SH-SY5Y (cell line): ENCODE data around the gene STAB2.

ENCODE experiments used
- GATA2 ChIP-seq: IDR thresholded peaks from 2 replicates; pipeline ENCODE4 v1.6.1; 2011; ENCODE audit warnings: mild to moderate bottlenecking, low read depth, low read length
- GATA3 ChIP-seq: IDR thresholded peaks from 2 replicates; pipeline ENCODE4 v1.6.1; 2011; ENCODE audit warnings: low read depth, mild to moderate bottlenecking, low read length, moderate library complexity

The STAB2 gene

DNA sequence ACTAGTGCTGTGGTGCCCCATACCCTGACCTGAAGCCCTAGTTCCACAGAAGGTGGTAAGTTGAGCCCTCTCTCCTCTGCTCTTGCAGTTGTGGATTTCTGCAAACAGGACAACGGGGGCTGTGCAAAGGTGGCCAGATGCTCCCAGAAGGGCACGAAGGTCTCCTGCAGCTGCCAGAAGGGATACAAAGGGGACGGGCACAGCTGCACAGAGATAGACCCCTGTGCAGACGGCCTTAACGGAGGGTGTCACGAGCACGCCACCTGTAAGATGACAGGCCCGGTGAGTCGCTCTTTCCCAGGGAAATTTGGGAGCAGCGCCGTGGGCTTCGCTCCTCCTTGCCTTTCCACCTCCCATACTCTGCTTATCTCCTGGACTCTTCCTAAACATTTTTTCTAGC, 161.8 kb downstream of the STAB2 start:
- TF ChIP-seq GATA3 = no peak
- no peak for TF ChIP-seq GATA2

DNA sequence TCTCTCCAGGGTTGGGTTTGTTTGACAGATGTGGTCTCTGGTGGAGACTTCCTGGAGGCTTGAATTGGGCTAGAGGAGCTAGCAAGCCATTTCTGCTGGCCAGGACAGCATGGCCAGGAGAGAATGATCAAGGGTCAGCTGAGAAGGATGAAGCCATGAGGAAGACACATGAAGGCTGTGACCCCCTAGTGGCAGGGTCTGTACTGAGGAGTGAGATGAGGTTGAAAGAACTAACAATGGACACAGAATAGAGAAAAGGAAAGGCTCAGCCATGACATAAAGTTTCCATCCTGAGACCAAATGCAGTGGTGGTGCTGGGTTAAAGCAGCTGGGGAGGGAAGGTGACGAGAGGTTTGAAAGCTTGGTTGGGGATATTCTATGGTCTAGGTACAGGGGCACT, 164.1 kb downstream of the STAB2 start:
- no peak for TF ChIP-seq GATA2
- no peak for TF ChIP-seq GATA3

DNA sequence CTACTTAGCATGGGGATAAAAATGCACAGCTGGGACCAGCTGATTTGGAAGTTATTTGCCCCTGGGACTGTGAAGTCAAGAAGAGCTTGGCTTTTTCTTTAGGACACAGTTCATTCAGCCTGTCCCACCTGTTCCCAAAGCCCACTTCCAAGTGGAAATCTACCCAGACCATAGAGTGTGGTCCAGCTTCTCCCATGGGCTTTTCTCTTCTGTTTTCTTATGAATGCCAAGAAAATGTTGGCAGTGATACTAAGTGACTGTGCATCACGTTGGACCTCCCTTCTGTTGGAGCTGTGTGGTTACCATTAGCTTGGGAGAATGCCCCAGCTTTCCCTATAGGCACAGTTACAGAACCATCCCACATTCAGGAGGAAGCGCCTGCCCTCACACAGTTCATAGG, 164.5 kb downstream of the STAB2 start:
- no peak for TF ChIP-seq GATA2
- TF ChIP-seq GATA3 = no peak

DNA sequence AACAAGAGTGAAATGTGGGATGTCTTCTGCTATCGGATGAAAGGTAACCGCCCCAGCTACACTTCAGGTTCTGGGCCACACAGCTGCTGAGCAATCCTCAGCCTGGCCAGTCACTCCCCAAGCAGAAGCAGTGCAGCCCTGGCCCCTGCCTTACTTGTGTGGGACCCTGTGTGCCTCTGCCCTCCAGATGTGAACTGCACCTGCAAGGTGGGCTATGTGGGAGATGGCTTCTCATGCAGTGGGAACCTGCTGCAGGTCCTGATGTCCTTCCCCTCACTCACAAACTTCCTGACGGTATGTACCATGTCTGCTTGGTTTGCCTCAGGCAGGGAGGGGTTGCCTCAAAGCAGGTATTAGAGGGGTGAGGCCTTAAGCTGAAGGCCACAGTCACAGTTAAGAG, 168.4 kb downstream of the STAB2 start:
- TF ChIP-seq GATA2 (no peak), GATA3 (no peak)

- TF ChIP-seq GATA2 (no peak), GATA3 (no peak)
Measured at GRCh38 chr12:103756443-103756842, 169.4 kb downstream of the STAB2 start.

GRCh38 chr12:103757248-103757647, 170.2 kb downstream of the STAB2 start:
- TF ChIP-seq GATA2 (no peak), GATA3 (no peak)

GRCh38 chr12:103758310-103759089, 171.4 kb downstream of the STAB2 start:
- TF ChIP-seq GATA2 (no peak), GATA3 (no peak)

GRCh38 chr12:103762473-103762872, 175.4 kb downstream of the STAB2 start:
- no peak for TF ChIP-seq GATA2
- TF ChIP-seq GATA3 = no peak

- TF ChIP-seq GATA2 = no peak
- no peak for TF ChIP-seq GATA3
Measured at GRCh38 chr12:103765322-103765721, 178.2 kb downstream of the STAB2 start.

- TF ChIP-seq GATA3 (no peak), GATA2 (no peak)
Measured at GRCh38 chr12:103766028-103766427, 179.0 kb downstream of the STAB2 start.

- no peak for TF ChIP-seq GATA3
- no peak for TF ChIP-seq GATA2
Measured at GRCh38 chr12:103768467-103769123, 181.5 kb downstream of the STAB2 start.

DNA sequence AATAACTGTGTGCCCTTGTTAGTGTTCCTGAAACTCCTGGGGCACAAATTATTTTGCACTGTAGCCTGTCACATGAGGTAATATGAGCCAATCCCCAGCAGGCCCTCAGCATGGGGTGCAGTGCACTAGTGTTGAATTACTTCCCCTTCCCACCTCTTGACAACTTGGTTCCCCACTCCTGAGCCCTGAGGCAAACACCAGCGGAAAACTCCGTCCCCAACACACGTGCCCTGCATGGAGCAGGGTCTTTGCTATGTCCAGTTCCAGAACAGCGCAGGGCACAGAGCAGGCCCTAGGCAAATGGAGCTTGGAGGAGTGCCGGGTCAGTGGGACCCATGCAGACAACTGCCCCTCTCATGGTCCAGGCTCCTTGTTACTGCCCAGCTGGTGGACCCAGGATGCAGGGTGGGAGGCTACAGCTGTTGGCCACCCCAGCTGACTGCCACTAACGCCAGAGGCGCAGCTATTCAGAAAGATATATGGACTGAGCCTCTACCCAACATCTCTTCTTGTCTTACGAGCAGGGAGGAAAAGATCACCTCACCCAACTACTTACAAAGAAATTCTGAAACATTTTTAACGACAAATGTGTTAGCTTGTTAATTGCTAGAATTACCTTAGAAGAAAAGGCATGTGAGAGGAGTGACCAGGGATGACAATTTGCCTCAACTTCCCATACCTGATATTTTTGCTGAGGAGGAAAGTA, 182.3 kb downstream of the STAB2 start:
- TF ChIP-seq GATA3 (no peak), GATA2 (no peak)

DNA sequence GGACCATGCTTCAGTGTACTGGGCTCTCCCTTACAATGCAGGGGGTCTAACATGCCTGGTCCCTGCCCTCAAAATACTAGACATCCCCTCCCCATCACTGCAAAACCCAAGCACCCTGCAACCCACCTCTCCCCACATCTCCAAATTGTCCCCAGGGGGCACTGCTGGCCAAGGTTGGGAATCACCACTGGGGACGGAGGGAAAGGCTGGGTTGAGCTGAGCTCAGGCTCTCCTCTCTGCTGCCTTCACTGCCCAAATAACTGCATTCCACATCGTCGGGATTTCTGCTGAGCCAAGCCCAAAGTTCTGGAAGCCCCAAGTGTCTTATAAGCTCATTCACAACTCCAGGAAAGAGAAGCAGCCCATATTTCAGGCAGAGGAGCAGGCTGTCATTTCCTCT, 184.4 kb downstream of the STAB2 start:
- TF ChIP-seq GATA3 = no peak
- TF ChIP-seq GATA2 = no peak

- no peak for TF ChIP-seq GATA2
- TF ChIP-seq GATA3 = no peak
Measured at GRCh38 chr12:103772367-103773108, 185.5 kb downstream of the STAB2 start.
